ACHN (cell line): ENCODE measurements around the gene NAPG.
"Not testable (repeated sequence)": the region's sequence is repeated elsewhere in the genome, so short reads cannot be mapped to it uniquely, and the experiment has no call there.

ENCODE experiments used
- DNase-seq: peaks from one replicate; pipeline ENCODE4 v3.0.0-alpha.2; 2015
- in situ Hi-C: cut with HindIII; loops from 2 replicates; pipeline ENCODE4 v1.10.0; 2017; ENCODE audit warnings: low sequenced_read_pairs, low pct_ligation_motif_present, low pct_unique_long_range_greater_than_20kb

NAPG gene

DNA sequence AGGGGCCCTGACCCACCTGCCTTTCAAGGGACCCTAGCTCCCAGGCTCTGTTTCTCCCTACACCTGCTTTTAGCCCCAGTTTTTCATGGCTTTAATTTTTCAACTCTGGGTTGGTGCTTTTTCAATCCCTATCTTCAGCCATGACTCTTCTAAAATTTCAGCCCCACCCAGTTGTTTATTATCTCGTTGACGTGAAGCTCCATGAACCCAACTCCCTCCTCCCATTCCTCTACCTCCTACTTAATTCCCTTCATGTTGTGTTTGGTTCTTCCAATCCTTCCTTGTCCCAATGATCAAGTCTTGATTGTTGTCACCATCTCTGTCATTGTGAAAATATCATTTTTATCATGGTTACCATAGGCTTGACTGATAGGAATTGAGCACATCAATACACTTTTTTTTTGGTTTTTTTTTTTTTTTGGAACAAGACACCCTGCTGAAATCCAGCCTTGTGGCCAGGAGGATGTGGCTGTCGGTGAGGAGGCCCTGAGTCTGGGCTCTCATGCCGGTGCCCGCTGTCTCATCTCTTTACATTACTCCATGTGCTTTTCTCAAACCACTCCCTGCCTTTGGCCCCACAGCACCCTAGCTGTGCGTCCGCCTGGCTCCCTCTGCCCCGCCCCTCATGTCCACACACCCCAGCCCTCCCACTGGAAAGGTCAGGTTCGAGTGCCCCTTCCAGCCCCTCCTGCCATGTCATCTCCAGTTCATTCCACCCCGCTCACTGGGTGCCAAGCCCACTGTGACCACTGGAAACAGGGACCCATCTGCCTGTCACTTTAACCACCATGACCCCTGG, 39.3 kb downstream of the NAPG start:
- in situ Hi-C loops, result no loop called here
- no peak for DNase-seq

DNA sequence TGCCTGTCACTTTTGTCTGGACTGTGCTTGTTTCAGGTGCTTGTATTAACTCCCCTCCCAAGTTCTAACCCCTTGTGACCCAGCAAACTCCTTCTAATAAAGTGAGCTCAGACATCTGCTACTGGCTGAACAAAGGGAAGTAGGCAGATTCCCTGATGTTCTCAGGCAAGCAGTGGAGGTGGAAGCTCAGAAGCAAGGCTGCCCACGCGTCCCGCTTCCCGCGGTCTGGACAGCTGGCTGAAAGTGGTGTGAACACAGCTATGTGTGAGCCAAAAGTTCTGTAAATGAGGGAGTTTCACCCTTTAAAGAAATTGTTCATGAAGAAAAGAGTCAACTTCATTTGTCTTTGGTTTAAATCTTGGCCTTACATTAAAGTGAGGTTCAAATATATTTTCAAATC, 40.0 kb downstream of the NAPG start:
- in situ Hi-C loops, result no loop called here

DNA sequence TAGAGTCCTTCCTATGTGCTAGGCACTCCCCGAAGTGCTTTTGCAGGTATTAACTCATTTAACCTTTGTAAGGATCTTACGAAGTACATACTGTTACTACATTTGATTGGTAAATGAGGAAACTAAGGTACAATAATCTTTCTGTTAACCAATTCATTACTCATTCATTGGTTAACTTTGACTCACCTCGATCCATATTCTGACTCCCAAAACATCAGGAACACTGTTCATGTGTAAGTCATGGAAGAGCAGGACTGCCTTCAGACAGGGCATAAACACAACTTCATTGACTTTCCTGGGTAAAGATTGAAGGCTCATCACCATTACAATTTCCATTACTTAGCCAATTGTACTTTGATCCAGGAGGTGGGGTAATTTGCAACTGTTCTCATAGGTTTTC, 40.6 kb downstream of the NAPG start:
- DNase-seq, result no peak
- in situ Hi-C loops, result no loop called here

More for the DNA sequence above, 40.0 kb downstream of the NAPG start:
- DNase-seq, result no peak

DNA sequence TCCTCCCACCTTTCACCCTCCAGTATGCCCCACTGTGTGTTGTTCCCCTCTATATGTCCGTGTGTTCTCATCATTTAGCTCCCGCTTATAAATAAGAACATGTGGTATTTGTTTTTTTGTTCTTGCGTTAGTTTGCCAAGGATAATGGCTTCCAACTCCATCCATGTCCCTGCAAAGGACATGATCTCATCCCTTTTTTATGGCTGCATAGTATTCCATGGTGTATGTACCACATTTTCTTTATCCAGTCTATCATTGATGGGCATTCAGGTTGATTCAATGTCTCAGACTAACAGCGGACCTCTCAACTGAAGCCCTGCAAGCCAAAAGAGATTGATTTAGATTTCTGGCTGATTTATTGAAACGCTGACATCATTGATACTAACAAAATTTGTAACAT, 44.1 kb downstream of the NAPG start:
- DNase-seq, in situ Hi-C loops: not testable (repeated sequence)

DNA sequence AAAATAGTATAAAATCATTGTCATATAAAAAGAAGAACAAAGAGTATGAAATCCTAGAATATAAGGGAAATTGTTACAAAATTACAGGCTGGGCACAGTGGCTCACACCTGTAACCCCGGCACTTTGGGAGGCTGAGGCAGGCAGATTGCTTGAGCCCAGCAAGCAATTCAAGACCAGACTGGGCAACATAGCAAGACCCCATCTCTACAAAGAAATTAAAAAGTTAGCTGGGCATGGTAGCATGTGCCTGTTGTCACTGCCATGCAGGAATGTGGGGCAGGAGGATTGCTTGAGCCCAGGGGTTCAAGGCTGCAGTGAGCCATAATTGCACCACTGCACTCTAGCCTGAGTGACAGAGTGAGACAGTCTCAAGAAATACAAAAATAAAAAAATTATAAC, 44.8 kb downstream of the NAPG start:
- no peak for DNase-seq
- in situ Hi-C loops, result no loop called here

DNA sequence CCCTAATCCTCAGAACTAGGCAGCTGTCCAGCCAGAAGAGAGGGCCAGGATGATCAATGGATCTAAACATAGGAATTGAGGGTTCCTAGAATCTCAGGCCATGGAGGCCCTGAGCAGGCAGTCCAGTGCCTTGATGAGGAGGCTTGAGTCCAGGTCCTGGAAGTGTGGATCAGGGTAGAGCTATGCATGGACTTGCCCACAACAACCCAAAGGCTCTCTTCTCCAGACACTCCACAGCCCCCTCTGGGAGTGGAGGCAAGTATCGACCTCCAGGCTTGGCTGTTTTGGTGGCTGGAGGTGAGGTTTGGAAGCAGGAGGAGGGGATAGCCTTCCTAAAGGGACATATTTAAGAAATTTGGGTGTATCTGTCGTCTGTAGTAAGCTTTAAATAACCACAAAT, 45.7 kb downstream of the NAPG start:
- DNase-seq, result no peak
- in situ Hi-C loops, result no loop called here

DNA sequence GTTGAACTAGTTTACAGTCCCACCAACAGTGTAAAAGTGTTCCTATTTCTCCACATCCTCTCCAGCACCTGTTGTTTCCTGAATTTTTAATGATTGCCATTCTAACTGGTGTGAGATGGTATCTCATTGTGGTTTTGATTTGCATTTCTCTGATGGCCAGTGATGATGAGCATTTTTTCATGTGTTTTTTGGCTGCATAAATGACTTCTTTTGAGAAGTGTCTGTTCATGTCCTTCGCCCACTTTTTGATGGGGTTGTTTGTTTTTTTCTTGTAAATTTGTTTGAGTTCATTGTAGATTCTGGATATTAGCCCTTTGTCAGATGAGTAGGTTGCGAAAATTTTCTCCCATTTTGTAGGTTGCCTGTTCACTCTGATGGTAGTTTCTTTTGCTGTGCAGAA, 47.4 kb downstream of the NAPG start:
- in situ Hi-C loops, DNase-seq: not testable (repeated sequence)

DNA sequence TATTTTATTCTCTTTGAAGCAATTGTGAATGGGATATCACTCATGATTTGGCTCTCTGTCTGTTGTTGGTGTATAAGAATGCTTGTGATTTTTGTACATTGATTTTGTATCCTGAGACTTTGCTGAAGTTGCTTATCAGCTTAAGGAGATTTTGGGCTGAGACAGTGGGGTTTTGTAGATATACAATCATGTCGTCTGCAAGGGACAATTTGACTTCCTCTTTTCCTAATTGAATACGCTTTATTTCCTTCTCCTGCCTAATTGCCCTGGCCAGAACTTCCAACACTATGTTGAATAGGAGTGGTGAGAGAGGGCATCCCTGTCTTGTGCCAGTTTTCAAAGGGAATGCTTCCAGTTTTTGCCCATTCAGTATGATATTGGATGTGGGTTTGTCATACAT, 48.6 kb downstream of the NAPG start:
- DNase-seq, in situ Hi-C loops: not testable (repeated sequence)

DNA sequence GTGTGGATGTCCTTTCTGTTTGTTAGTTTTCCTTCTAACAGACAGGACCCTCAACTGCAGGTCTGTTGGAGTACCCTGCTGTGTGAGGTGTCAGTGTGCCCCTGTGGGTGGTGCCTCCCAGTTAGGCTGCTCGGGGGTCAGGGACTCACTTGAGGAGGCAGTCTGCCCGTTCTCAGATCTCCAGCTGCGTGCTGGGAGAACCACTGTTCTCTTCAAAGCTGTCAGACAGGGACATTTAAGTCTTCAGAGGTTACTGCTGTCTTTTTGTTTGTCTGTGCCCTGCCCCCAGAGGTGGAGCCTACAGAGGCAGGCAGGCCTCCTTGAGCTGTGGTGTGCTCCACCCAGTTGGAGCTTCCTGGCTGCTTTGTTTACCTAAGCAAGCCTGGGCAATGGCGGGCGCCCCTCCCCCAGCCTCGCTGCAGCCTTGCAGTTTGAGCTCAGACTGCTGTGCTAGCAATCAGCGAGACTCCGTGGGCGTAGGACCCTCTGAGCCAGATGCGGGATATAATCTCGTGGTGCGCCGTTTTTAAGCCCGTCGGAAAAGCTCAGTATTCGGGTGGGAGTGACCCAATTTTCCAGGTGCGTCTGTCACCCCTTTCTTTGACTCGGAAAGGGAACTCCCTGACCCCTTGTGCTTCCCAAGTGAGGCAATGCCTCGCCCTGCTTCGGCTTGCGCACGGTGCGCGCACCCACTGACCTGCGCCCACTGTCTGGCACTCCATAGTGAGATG, 52.2 kb downstream of the NAPG start:
- DNase-seq, in situ Hi-C loops: not testable (repeated sequence)

DNA sequence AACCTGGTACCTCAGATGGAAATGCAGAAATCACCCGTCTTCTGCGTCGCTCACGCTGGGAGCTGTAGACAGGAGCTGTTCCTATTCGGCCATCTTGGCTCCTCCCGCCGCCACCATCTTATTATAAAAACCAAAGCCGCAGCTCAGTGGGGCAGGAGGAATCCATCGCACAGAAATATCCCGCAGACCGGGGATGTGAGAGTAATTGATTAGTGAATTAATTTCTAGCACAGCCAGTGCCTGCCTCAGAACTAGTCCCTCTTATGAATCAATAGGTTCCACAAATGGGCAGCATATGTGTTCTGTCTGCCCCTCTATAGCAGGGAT, 52.7 kb downstream of the NAPG start:
- DNase-seq, in situ Hi-C loops: not testable (repeated sequence)

DNA sequence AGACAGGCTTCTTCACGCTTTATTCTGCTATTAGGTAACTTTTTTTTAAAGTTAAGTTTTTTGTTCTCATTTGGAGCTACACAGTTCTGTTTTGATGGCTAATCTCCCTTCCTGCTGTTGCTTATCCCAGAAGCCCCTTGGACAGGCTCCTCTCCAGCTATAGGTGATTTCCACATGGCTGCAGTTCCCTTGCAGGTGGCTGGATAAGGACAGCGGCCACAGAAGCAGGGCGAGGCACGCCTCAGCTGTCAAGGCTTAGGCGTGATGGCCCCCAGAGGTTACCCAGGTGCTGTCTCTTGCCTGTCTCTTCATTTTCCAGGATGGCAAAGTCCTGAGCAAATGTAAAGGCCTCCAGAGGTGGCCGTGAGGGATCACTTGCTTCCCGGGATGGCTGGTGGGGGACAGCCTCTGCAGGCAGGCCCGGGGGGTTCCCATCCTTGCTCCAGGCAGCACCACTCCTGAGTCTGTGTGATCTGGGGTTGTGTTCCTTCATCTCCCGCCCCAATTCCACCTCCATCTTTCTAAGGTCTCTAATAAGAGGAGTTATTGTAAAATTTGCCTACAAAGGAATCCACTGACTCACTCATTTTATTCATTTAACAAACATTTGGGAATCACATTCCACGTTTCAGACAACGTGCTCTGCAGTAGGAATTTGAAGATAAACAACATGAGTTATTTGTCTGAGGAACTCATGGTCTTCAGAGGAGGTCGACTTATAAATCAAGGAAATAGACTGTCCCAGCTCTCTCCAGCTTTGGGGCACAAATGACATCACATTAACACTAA, 53.4 kb downstream of the NAPG start:
- in situ Hi-C loops, result no loop called here
- no peak for DNase-seq

DNA sequence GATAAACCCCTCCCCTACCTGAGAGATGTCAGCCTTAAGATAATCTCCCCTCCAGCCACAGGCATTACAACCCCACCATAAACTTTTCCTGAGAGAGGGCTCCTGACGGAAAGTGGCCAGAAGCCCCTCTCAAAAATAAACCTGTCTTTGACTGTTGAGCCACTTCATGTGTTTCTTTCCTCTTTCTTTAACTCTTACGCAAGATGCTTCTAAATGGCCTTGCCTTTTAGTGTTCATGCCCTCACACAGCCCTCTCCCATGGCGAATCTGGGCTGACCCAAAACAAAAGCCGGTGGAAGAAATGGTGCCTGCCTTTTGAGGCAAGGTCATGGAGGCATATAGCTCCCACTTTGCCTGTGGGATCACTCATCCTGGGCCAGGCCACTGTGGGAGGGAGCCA, 54.4 kb downstream of the NAPG start:
- in situ Hi-C loops, result no loop called here
- DNase-seq, result no peak

DNA sequence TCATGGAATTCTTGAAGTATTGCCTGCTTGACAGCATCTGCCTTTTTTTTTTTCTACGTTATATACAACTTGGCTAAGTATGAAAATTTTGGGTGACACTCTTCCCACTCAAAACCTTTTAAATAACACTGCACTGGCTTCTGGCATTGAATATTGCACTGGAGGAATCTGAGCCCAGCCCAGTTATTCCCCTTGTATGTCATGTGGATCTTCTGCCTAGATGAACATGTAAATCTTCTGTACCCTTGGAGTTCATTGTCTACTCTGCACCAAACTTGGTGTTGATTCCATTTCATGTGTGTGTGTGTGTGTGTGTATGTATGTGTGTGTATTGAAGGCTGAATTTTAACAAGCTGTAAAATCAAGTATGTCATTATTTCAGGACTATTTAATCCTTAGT, 59.4 kb downstream of the NAPG start:
- in situ Hi-C loops, result no loop called here
- DNase-seq, result no peak

DNA sequence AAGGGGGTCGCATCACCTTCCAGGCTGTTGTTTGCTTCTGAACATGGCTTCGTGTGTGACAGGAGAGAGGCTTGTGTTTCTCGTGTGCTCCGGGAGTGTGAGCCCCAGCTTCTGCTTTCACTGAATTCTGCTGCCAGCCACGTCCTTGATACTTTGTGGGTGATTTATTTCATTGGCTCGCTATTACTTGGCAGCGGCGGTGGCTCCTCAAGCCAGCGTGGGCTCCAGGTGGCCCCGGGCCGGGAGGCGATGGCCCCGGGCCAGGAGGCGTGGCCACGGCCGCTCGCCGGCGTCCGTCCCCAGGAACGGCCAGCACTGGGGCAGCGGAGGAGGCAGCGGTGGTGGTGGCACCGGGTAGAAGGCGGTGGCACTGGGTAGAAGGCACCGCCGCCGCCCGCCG, 63.1 kb downstream of the NAPG start:
- no peak for DNase-seq
- in situ Hi-C loops, result no loop called here

DNA sequence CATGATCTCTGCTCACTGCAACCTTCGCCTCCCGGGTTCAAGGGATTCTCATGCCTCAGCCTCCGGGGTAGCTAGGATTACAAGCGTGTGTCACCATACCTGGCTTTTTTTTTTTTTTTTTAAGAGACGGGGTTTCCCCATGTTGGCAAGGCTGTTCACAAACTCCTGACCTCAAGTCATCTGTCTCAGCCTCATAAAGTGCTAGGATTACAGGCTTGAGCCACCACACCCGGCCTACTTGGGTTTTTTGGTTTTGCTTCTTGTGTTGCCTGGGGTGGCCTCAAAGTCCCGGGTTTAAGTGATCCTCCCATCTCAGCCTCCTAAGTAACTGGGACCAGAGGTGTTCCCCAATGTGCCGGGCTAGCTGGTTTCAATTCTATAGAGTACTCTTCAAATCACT, 64.6 kb downstream of the NAPG start:
- in situ Hi-C loops, result no loop called here
- no peak for DNase-seq

DNA sequence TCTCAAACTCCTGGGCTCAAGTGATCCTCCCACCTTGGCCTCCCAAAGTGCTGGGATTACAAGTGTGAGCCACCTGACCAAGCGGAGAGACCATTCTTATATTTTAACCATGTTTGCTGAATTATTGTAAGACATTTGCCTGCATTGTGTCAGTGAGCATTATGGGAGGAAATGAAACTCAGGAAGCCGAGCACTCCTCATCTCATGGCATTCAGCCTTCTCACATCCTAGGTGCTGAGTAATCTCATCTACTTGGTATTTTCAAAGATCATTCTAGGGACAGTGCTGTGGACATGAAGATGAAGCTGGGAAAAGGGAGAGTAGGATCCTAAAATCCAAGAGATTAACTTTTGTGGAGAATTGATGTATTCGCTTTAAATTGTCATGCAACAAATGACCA, 66.1 kb downstream of the NAPG start:
- no peak for DNase-seq
- in situ Hi-C loops, result no loop called here

DNA sequence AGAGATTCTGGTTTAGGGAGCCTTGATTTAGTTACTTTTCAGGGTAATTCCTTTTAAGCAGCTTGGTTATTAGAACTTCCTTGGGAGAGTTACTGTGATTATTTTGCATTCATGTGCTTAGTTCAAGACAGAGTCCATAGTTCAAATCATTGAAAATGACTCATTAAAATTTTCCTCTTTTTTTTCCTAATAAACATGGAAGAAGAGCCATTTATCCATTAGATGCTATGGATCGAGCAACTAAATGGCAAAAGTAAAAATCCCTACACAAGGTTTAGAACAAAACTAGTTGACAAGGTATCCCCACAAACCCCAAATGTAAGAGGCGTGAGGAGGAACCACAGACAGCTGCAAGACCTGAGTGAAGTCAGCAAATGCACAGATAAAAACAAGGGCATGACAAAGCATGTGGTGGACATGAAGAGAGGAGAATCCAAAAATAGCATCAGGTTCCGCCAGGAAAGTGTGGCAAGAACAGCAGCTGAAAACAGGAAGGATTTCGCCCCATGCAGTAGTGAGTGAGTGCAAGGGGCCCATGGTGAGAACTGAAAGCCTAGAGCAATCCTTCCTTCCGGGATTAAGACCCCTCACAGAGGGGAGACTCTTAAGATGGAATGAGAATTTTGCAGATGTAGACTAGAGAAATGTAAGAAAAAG, 67.7 kb downstream of the NAPG start:
- DNase-seq, in situ Hi-C loops: not testable (repeated sequence)

DNA sequence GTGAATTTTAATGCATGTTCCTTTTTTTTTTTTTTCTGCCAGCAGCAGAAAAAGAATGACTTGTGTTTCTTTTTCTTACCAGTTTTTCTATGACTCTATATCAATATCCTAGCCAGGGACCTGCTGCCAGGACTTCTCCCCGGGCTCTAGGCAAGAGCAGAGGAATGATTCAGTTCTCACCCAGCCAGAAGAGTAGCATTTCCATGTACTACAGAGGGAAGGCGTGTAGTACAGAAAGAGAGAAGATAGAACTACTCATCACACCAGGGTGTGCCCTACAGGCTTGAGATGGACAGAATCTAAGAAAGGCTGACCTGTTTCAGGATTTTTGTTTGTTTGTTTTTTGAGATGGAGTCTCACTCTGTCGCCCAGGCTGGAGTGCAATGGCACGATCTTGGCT, 70.1 kb downstream of the NAPG start:
- in situ Hi-C loops, DNase-seq: not testable (repeated sequence)

DNA sequence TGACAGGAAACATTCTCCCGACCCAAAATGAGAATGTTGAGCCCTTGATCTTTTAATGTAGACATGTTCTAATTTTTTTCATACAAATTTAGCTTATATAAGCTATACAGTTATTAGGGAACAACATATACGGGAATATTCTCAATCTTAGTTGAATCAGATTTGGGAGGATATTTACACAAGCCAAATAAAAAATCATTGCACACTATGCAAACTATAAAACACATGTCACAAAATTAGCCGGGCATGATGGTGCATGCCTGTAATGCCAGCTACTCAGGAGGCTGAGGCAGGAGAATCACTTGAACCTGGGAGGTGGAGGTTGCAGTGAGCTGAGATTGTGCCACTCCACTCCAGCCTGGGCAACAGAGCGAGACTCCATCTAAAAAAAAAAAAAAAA, 71.9 kb downstream of the NAPG start:
- in situ Hi-C loops, DNase-seq: not testable (repeated sequence)
